Astrocyte of the spinal cord (primary cell): ENCODE results near the gene LFNG.

Source experiments
- DNase-seq: peaks from one replicate; pipeline ENCODE4 v3.0.0; 2011; ENCODE audit warnings: low read depth, low spot score
- H3K4me3 ChIP-seq: 2 replicates; pipeline ENCODE4 v1.5.1; 2011; ENCODE audit warnings: low read depth, mild to moderate bottlenecking, low read length, moderate library complexity
- CTCF ChIP-seq: IDR thresholded peaks from 2 replicates; pipeline ENCODE4 v1.5.1; 2012; ENCODE audit warnings: low read depth, mild to moderate bottlenecking, low read length, inconsistent platforms
- in situ Hi-C: cut with HindIII; loops from 2 replicates; pipeline ENCODE4 v1.10.0; 2017; ENCODE audit warnings: low sequenced_read_pairs

Gene LFNG

GRCh38 chr7:2507208-2507916 lies 12.2 kb upstream of the LFNG start:
- TF ChIP-seq CTCF: no peak
- DNase-seq: no peak

DNA sequence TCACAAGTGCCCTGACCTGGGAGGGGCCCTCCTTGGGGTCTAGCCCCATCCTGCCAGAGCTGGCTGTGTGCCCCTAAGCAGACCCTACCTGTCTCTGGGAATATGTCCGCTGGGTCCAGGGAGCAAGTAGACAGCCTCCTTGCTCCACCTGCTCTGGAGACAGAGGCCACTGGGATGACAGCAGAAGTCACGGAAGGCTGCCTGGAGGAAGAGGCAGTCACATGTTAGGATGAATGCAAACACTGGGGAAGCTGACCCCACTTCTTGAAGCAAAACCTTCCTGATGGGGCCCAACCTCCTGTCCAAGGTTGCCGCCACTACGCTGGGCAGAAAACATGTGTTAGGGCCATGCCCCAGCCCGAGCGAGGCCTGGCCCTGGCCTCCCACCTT lies 11.7 kb upstream of the LFNG start:
- no peak overlapping the region for H3K4me3 ChIP-seq
- DNase-seq: no peak
- in situ Hi-C loops: no loop called here
- no peak for TF ChIP-seq CTCF

More at GRCh38 chr7:2507208-2507916, 12.2 kb upstream of the LFNG start:
- in situ Hi-C loops: no loop called here
- H3K4me3 ChIP-seq: no peak overlapping the region

DNA sequence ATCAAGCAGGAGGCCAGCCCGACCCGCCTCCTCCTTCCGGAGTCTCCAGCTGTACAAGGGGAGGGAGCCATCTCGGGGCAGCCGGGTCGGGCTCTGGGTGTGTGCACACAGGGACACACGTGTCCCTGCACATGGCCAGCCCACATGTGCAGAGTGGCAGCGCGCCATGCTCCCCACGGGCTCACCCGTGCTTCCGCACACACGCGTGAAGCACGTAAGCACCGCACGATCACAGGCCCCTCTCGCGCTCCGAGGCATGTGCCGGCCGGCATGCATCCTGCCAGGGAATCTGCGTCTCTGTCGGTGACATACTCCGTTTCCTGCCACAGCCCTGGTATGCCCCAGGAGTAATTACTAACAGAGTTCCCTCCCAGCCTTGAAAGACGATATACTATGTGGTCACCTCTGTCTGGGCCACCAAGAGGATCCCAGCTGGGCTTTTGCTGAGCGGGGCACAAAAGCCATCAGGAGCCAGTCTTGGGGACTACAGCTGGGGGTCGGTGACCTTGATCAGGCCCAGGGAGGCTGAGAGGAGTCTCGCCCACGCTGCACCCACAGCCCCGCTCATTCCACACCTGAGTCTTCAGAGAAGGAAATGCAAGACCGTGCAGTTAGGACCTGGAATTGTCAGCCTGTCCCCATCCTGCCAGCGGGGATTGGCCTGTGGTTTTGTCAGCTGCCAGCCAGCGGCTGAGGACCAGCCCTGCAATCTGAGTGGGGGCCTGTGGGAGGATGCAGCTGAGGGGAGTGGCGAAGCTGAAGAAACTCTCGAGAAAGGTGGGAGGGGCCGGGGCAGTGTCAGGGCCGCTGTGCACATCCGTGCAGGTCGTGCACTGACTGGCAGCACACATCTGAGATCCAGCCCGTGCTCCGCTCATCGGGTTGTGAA lies 11.0 kb upstream of the LFNG start:
- in situ Hi-C loops: no loop called here
- H3K4me3 ChIP-seq: no peak overlapping the region
- DNase-seq: peak; percentile 25
- no peak for TF ChIP-seq CTCF

- in situ Hi-C loops: no loop called here
- no peak overlapping the region for H3K4me3 ChIP-seq
- no peak for TF ChIP-seq CTCF
- DNase-seq: no peak
Measured at GRCh38 chr7:2509298-2509906, 10.2 kb upstream of the LFNG start.

GRCh38 chr7:2510130-2510776 lies 9.3 kb upstream of the LFNG start:
- DNase-seq: no peak
- in situ Hi-C loops: no loop called here
- TF ChIP-seq CTCF: no peak
- no peak overlapping the region for H3K4me3 ChIP-seq
